Activated T-helper 1 cell treated with anti-CD3 and anti-CD28 coated beads, Interleukin-2, amount 50 U/mL, for 16 hours (primary cell): ENCODE measurements around the gene DGKQ.

Experiments used
- DNase-seq, 2 donors: peaks; one replicate each; pipeline ENCODE4 v3.0.0-alpha.2; 2020; ENCODE audit warnings: low read depth in 1 of 2, low spot score in 1 of 2

Gene DGKQ

DNA sequence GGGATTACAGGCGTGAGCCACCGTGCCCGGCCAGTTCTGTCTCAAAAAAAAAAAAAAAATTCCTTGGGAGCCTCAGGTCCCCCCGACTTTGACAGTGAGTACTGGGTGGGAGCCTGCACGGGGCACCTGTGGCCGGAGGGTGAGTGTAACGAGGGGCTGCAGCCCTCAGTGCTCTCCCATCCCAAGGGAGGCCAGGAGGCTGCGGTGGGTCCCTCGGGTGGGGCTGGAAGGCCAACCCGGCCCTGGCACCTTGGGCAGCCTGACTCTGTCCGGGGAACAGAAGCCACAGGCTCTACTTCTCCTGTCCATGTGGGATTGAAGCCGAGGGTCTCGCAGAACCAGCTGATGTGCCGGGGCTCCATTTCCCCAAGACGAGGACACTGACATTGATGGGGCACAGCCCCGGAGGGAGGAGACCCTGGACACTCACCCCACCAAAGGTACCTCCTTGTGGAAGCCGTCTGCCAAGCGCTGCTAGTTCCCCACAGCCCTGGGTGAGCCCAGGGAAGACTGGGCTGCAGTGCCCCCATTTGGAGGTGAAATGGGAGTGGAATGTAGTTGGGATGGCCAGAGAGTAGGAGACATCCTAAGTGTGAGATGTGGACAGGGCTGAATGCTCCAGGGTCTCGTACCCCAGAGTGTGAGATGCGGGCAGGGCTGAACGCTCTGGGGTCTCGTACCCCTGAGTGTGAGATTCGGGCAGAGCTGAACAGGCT is 22.1 kb upstream of the DGKQ start:
- no peak for DNase-seq

GRCh38 chr4:993111-994029 is 20.0 kb upstream of the DGKQ start, which contains the start of gene SLC26A1:
Gene SLC26A1 (minus strand): TSS chr4:993404. CDS start chr4:991703, 1,701 bp downstream.
- DNase-seq, result no peak

DNA sequence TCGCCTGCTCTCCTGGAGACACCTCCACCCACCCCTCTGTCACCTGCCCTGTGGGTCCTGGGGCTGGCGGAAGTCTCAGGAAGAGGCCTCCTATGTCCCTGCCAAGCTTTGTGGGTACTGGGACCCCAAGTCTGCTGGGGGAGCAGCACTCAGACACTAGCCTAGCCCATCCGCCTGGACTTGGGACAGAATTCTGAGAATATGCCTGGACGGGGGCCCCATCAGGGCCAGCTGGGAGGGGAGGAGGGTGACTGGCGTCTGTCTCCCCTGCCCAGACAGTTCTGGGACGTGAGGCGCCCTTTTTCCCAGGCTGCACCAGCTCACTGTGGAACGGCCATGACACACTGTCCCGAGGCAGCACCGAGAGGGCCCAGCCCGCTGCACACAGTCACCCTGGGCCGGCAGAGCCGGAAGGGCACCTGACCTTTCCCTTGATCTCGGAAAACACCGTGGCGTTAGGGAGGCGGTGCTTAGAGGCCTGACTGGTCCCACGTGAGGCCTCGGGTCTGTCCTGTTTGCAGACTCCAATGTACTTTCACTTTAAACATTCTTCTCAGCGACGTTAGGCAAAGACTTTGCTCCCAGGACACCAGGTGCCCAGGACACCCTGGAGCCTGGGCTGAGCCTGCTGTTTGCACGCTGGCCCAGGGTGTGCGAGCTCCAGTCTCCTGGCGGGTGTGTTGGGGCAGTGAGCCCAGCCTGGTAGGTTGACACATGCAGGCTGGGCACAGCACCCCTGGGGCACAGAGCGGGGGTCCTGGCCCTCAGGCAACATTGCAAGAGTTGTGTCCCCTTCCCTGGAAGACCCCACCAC is 19.1 kb upstream of the DGKQ start:
- DNase-seq, result no peak

DNA sequence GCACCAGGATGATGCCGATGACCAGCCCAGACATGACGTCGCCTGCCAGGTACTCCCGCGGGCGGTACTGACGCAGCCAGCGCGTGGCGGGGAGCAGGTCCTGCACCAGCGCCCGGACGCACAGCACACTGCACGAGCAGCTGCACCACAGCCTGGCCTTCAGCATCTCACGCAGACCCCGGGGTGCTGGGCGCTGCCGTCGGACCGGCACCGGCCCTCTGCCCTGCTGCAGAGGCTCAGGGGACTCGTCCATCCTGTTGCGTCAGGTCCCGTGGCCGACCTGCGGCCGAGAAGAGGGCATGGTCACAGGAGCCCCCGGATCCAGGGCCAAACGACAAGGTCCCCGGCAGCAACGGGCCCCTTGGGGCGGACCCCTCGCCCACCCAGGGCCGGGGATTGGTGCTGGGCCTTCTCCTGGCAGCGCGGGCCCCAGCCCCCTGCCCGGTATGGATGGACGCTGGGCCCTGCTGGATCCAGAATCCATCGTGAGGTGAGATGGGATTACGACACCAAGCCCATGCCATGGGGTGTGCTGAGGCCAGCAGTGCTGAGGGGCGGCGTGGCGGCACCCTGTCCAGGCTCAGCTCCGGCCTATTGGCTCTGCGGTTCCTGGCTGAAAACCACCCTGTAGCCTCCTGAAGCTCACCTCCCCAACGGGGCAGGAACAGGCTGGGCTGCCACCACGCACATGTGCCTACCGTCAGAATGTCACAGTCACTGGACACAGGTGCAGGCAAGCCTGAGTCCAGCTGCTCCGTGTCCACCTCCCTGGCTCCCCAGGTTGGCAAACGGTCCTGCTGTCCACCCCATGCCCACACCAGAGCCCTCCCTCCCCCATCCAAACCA is 18.3 kb upstream of the DGKQ start:
- DNase-seq, result no peak

DNA sequence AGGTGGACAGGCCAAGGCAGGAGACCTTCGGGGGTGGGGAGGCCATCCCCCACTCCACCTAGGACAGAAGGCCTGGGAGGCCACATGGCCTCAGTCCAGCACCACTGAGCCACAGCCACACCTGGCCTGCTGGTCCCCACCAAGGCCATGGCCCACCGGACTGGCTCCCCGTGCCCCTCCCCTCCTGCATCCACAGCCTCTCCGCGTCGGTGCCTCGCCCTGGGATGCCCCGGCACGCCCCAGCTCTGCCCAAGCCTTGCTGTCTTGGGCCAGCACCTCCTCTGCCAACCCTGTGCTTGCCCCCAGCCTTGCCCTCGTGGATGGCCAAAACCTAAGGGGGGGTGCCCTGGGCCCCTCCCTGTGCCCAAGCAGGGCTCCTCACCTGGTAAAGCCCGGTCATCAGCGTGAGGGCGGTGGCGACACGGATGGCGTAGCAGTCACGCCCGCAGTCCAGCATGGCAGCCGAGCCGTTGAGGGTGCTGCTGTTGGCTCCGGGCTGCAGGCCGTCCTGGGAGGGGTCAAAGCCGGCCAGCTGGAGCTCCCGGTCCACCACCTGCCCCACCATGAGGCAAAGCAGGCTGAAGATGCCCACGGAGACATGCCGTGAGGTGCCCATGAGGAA is 17.5 kb upstream of the DGKQ start:
- DNase-seq, result no peak

GRCh38 chr4:989722-990471 is 16.5 kb upstream of the DGKQ start:
- no peak for DNase-seq

- no peak for DNase-seq
These were observed 15.7 kb upstream of the DGKQ start for GRCh38 chr4:988726-989721.

GRCh38 chr4:987624-988513 is 14.5 kb upstream of the DGKQ start:
- no peak for DNase-seq

- DNase-seq, result peak; percentile 71 to 79
These were observed 13.7 kb upstream of the DGKQ start, which contains the start of gene IDUA for GRCh38 chr4:986879-987623. Gene IDUA (plus strand): TSS chr4:987044. CDS start chr4:987085, 41 bp downstream.

DNA sequence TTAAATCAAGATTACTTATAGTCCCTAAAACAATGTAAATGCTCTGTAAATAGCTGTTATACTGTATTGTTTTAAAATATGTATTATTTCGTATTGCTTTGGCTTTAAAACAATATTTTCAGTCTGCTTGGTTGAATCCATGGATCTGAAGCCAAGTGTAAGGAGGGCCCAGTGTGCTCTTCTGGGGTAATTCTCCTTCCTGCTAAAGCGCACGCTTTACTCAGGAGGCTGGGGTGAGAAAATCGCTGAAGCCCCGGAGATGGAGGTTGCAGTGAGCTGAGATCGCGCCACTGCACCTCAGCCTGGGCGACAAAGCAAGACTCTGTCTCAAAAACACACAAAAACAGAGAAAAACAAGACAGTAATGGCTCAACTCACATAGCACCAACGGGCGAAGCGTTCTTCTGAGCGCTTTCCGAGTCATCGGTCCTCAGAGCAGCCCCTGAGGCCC is 13.1 kb upstream of the DGKQ start:
- no peak for DNase-seq

- DNase-seq, result peak; percentile 49 to 56
These were observed 11.9 kb upstream of the DGKQ start for GRCh38 chr4:985123-985830.

- DNase-seq, result no peak
These were observed 11.1 kb upstream of the DGKQ start for GRCh38 chr4:984336-985054.

GRCh38 chr4:982814-983213 is 9.4 kb upstream of the DGKQ start:
- no peak for DNase-seq

GRCh38 chr4:982291-982690 is 8.9 kb upstream of the DGKQ start:
- no peak for DNase-seq
